Central memory CD8-positive, alpha-beta T cell (primary cell): ENCODE data around the gene CUL9.

Experiments
- ATAC-seq: fragments of 150-1000 bp; cut with Tn5 transposase; replicated peaks from 2 replicates; pipeline ENCODE4 v1.10.0; 2022; ENCODE audit warnings: mild to moderate bottlenecking, moderate FRiP score, moderate number of reproducible peaks; ENCODE audit not compliant: poor library complexity, severe bottlenecking; ENCODE audit errors: extremely low read depth
- DNase-seq, 2 donors: peaks; one replicate each; pipeline ENCODE4 v3.0.0; 2021; ENCODE audit warnings: low spot score in 2 of 2
- H3K27ac Mint-ChIP-seq: one replicate; pipeline ENCODE4 v1.8.0; 2022; ENCODE audit warnings: low read depth, mild to moderate bottlenecking, moderate library complexity, mixed read lengths
- H3K27me3 Mint-ChIP-seq: one replicate; pipeline ENCODE4 v1.8.0; 2022; ENCODE audit warnings: mixed read lengths
- H3K36me3 Mint-ChIP-seq: one replicate; pipeline ENCODE4 v1.8.0; 2022; ENCODE audit warnings: mild to moderate bottlenecking, moderate library complexity, mixed read lengths; ENCODE audit not compliant: insufficient read depth
- H3K4me1 Mint-ChIP-seq: one replicate; pipeline ENCODE4 v1.8.0; 2022; ENCODE audit warnings: mixed read lengths
- H3K4me3 Mint-ChIP-seq: one replicate; pipeline ENCODE4 v1.8.0; 2022; ENCODE audit warnings: mild to moderate bottlenecking, moderate library complexity, mixed read lengths
- H3K9me3 Mint-ChIP-seq: one replicate; pipeline ENCODE4 v1.8.0; 2022; ENCODE audit warnings: mixed read lengths

Gene CUL9

GRCh38 chr6:43213431-43213830, 31.4 kb downstream of the CUL9 start:
- H3K27me3 Mint-ChIP-seq, result no peaks in the 10 kb centered on the region
- DNase-seq (no peak), ATAC-seq (no peak)
- no peak overlapping the region for H3K4me3 Mint-ChIP-seq
- no peak overlapping the region for H3K27ac Mint-ChIP-seq
- H3K9me3 Mint-ChIP-seq, result no peaks in the 10 kb centered on the region
- H3K4me1 Mint-ChIP-seq, result no peaks in the 10 kb centered on the region
- peaks cover 13% of the 10 kb centered on the region for H3K36me3 Mint-ChIP-seq

GRCh38 chr6:43215066-43215465, 33.1 kb downstream of the CUL9 start:
- Mint-ChIP-seq H3K36me3 (peaks cover 14% of the 10 kb centered on the region), H3K9me3 (no peaks in the 10 kb centered on the region), H3K27ac (no peak overlapping the region)

GRCh38 chr6:43216200-43216599, 34.2 kb downstream of the CUL9 start:
- no peak for ATAC-seq
- Mint-ChIP-seq H3K4me3 (no peak overlapping the region), H3K27me3 (no peaks in the 10 kb centered on the region), H3K4me1 (no peaks in the 10 kb centered on the region), H3K9me3 (no peaks in the 10 kb centered on the region), H3K36me3 (peaks cover 13% of the 10 kb centered on the region), H3K27ac (no peak overlapping the region)
- DNase-seq, result no peak

More at GRCh38 chr6:43215066-43215465, 33.1 kb downstream of the CUL9 start:
- no peak for ATAC-seq
- H3K4me1 Mint-ChIP-seq, result no peaks in the 10 kb centered on the region
- H3K27me3 Mint-ChIP-seq, result no peaks in the 10 kb centered on the region
- no peak for DNase-seq
- no peak overlapping the region for H3K4me3 Mint-ChIP-seq

- no peak for ATAC-seq
- H3K36me3 Mint-ChIP-seq, result peaks cover 12% of the 10 kb centered on the region
- no peaks in the 10 kb centered on the region for H3K4me1 Mint-ChIP-seq
- H3K27ac Mint-ChIP-seq, result no peak overlapping the region
- no peaks in the 10 kb centered on the region for H3K27me3 Mint-ChIP-seq
- no peaks in the 10 kb centered on the region for H3K9me3 Mint-ChIP-seq
- no peak overlapping the region for H3K4me3 Mint-ChIP-seq
- DNase-seq, result no peak
These were observed 35.4 kb downstream of the CUL9 start for GRCh38 chr6:43217351-43217750.

GRCh38 chr6:43219119-43219518, 37.1 kb downstream of the CUL9 start:
- peak overlapping the region; percentile 47 for H3K27ac Mint-ChIP-seq
- DNase-seq, result no peak
- no peak for ATAC-seq
- no peaks in the 10 kb centered on the region for H3K9me3 Mint-ChIP-seq
- H3K36me3 Mint-ChIP-seq, result peaks cover 16% of the 10 kb centered on the region
- H3K4me3 Mint-ChIP-seq, result no peak overlapping the region
- H3K27me3 Mint-ChIP-seq, result no peaks in the 10 kb centered on the region
- peaks cover 9% of the 10 kb centered on the region for H3K4me1 Mint-ChIP-seq

- Mint-ChIP-seq H3K4me3 (no peak overlapping the region), H3K27ac (peak overlapping the region; percentile 47)
- no peak for DNase-seq
These were observed 37.8 kb downstream of the CUL9 start for GRCh38 chr6:43219814-43220213.

GRCh38 chr6:43220439-43220951, 38.5 kb downstream of the CUL9 start:
- Mint-ChIP-seq H3K4me3 (no peak overlapping the region), H3K4me1 (peaks cover 19% of the 10 kb centered on the region), H3K9me3 (no peaks in the 10 kb centered on the region), H3K36me3 (peaks cover 22% of the 10 kb centered on the region), H3K27me3 (no peaks in the 10 kb centered on the region), H3K27ac (peak overlapping the region; percentile 99)
- ATAC-seq, result no peak
- DNase-seq, result no peak

More at GRCh38 chr6:43219814-43220213, 37.8 kb downstream of the CUL9 start:
- no peak for ATAC-seq
- Mint-ChIP-seq H3K9me3 (no peaks in the 10 kb centered on the region), H3K4me1 (peaks cover 16% of the 10 kb centered on the region), H3K27me3 (no peaks in the 10 kb centered on the region), H3K36me3 (peaks cover 21% of the 10 kb centered on the region)

GRCh38 chr6:43221046-43221972, 39.3 kb downstream of the CUL9 start:
- ATAC-seq, result no peak
- no peak overlapping the region for H3K4me3 Mint-ChIP-seq

GRCh38 chr6:43222418-43223059, 40.5 kb downstream of the CUL9 start:
- no peaks in the 10 kb centered on the region for H3K27me3 Mint-ChIP-seq
- ATAC-seq, result no peak
- peaks cover 30% of the 10 kb centered on the region for H3K4me1 Mint-ChIP-seq
- H3K27ac Mint-ChIP-seq, result peak overlapping the region; percentile 99
- no peaks in the 10 kb centered on the region for H3K9me3 Mint-ChIP-seq
- no peak for DNase-seq
- H3K36me3 Mint-ChIP-seq, result peaks cover 21% of the 10 kb centered on the region
- H3K4me3 Mint-ChIP-seq, result no peak overlapping the region

More at GRCh38 chr6:43221046-43221972, 39.3 kb downstream of the CUL9 start:
- H3K27ac Mint-ChIP-seq, result peak overlapping the region; percentile 99
- no peak for DNase-seq
- no peaks in the 10 kb centered on the region for H3K9me3 Mint-ChIP-seq
- H3K27me3 Mint-ChIP-seq, result no peaks in the 10 kb centered on the region
- peaks cover 27% of the 10 kb centered on the region for H3K4me1 Mint-ChIP-seq
- peaks cover 25% of the 10 kb centered on the region for H3K36me3 Mint-ChIP-seq

GRCh38 chr6:43223175-43223574, 41.2 kb downstream of the CUL9 start:
- Mint-ChIP-seq H3K4me3 (no peak overlapping the region), H3K27me3 (no peaks in the 10 kb centered on the region), H3K9me3 (no peaks in the 10 kb centered on the region), H3K27ac (peak overlapping the region; percentile 99), H3K36me3 (peaks cover 23% of the 10 kb centered on the region), H3K4me1 (peaks cover 35% of the 10 kb centered on the region)
- ATAC-seq (no peak), DNase-seq (no peak)

- H3K36me3 Mint-ChIP-seq, result peaks cover 26% of the 10 kb centered on the region
- DNase-seq (no peak), ATAC-seq (no peak)
- no peaks in the 10 kb centered on the region for H3K27me3 Mint-ChIP-seq
- H3K27ac Mint-ChIP-seq, result peak overlapping the region; percentile 99
- H3K4me1 Mint-ChIP-seq, result peaks cover 45% of the 10 kb centered on the region
- H3K4me3 Mint-ChIP-seq, result no peak overlapping the region
- H3K9me3 Mint-ChIP-seq, result no peaks in the 10 kb centered on the region
These were observed 44.3 kb downstream of the CUL9 start for GRCh38 chr6:43226192-43226851.
